WI38 (cell line): ENCODE measurements around the gene SHISA6.

Source experiments
- H3K4me3 ChIP-seq: 2 replicates; pipeline ENCODE4 v1.5.1; 2011; ENCODE audit warnings: low read depth, mild to moderate bottlenecking, control low read depth, low read length
- TF ChIP-seq, protein P1 (sequence below): IDR thresholded peaks from 2 replicates; pipeline ENCODE4 v1.5.1; 2012; ENCODE audit warnings: low read depth, mild to moderate bottlenecking, control low read depth, low read length

The SHISA6 gene

DNA sequence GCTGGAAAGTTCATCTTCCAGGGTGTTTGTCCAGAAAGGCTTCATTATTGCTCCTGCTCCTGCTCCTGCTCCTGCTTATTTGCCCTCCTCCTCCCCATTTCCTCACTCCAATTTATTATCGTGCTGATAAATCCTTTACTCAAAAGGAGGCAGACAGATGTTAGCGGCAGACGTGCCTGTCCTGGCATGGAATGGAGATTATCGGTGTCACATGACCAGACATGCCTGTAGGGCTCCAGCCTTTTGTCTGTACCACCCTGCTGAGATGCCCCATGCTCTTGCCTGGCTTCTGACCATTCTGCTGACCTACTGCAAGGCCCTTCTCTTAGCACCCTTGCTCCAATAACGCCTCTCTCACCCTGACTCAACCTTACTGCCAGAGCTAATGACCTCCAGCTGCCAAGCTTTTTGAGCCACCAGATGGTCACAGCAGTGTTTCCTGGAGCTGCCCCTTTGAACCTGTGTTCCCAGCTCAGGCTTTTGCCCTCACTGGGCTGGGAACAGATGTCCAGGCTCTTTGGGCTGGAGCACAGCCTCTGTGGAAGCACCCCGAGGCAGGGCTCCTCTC, 370.1 kb downstream of the SHISA6 start:
- TF ChIP-seq, protein P1, sequence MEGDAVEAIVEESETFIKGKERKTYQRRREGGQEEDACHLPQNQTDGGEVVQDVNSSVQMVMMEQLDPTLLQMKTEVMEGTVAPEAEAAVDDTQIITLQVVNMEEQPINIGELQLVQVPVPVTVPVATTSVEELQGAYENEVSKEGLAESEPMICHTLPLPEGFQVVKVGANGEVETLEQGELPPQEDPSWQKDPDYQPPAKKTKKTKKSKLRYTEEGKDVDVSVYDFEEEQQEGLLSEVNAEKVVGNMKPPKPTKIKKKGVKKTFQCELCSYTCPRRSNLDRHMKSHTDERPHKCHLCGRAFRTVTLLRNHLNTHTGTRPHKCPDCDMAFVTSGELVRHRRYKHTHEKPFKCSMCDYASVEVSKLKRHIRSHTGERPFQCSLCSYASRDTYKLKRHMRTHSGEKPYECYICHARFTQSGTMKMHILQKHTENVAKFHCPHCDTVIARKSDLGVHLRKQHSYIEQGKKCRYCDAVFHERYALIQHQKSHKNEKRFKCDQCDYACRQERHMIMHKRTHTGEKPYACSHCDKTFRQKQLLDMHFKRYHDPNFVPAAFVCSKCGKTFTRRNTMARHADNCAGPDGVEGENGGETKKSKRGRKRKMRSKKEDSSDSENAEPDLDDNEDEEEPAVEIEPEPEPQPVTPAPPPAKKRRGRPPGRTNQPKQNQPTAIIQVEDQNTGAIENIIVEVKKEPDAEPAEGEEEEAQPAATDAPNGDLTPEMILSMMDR = no peak
- H3K4me3 ChIP-seq = no peak overlapping the region

GRCh38 chr17:11612956-11613355, 371.9 kb downstream of the SHISA6 start:
- TF ChIP-seq, protein P1 = no peak
- no peak overlapping the region for H3K4me3 ChIP-seq
